Tibial artery (tissue), 4 donors: ENCODE measurements around the gene ZNF837.
"Not testable (repeated sequence)": the region's sequence is repeated elsewhere in the genome, so short reads cannot be mapped to it uniquely, and the experiment has no call there.

Experiments
- DNase-seq, 2 donors: peaks; one replicate each; pipeline ENCODE4 v3.0.0-alpha.2; 2019
- H3K27ac ChIP-seq, 2 donors: fragments of 200-600 bp; sonication (generic) in 1 of 2; 1 replicate in 1 of 2; 2 replicates in 1 of 2; pipeline ENCODE4 v1.5.1; 2018 to 2019; ENCODE audit warnings: mild to moderate bottlenecking in 1 of 2
- H3K27me3 ChIP-seq, 2 donors: fragments of 200-600 bp; sonication (generic) in 1 of 2; one replicate each; pipeline versions ENCODE4 v1.5.1 to v1.6.0; 2016 to 2019
- H3K36me3 ChIP-seq, 3 donors: fragments of 200-600 bp; sonication (generic) in 2 of 3; one replicate each; pipeline ENCODE4 v1.5.1; 2016 to 2019; ENCODE audit warnings: mild to moderate bottlenecking in 2 of 3
- H3K4me1 ChIP-seq, 4 donors: fragments of 200-600 bp; sonication (generic) in 2 of 4; 1 replicate in 3 of 4; 2 replicates in 1 of 4; pipeline ENCODE4 v1.5.1; 2016 to 2019
- H3K4me3 ChIP-seq, 2 donors: fragments of 200-600 bp; sonication (generic) in 1 of 2; 1 replicate in 1 of 2; 2 replicates in 1 of 2; pipeline ENCODE4 v1.5.1; 2018 to 2019; ENCODE audit warnings: mild to moderate bottlenecking in 2 of 2
- H3K9me3 ChIP-seq, 3 donors: fragments of 200-600 bp; sonication (generic) in 1 of 3; one replicate each; pipeline ENCODE4 v1.5.1; 2016 to 2019
- CTCF ChIP-seq, 2 experiments: fragments of 200-600 bp in 1 of 2; fragments of 450-650 bp in 1 of 2; IDR thresholded peaks; one replicate each; pipeline ENCODE4 v1.5.1; 2017 to 2019; ENCODE audit warnings: antibody characterized with exemption in 2 of 2, mild to moderate bottlenecking in 1 of 2, moderate library complexity in 1 of 2
- intact Hi-C: fragments of 100-400 bp; cut with DNase I; formaldehyde crosslinking; loops from one replicate; pipeline ENCODE4 v1.15.0; 2023; ENCODE audit warnings: low total_unique reads

ZNF837 gene

GRCh38 chr19:58409010-58409790 lies 28.4 kb upstream of the ZNF837 start:
- peak in 1 of 2 donors; percentile 62 for DNase-seq
- peak overlapping the region; percentile 86 to 92 for H3K27ac ChIP-seq
- peaks cover 0 to 22% (median 18%) of the 10 kb centered on the region in 4 donors for H3K4me1 ChIP-seq
- no peaks in the 10 kb centered on the region for H3K9me3 ChIP-seq
- H3K27me3 ChIP-seq = no peaks in the 10 kb centered on the region
- H3K36me3 ChIP-seq = peaks cover 0 to 6% (median 4%) of the 10 kb centered on the region in 3 donors
- peak overlapping the region; percentile 76 to 99 for H3K4me3 ChIP-seq
- intact Hi-C loops = no loop called here
- no peak for TF ChIP-seq CTCF (IDR thresholded peaks at IDR 0.05)

DNA sequence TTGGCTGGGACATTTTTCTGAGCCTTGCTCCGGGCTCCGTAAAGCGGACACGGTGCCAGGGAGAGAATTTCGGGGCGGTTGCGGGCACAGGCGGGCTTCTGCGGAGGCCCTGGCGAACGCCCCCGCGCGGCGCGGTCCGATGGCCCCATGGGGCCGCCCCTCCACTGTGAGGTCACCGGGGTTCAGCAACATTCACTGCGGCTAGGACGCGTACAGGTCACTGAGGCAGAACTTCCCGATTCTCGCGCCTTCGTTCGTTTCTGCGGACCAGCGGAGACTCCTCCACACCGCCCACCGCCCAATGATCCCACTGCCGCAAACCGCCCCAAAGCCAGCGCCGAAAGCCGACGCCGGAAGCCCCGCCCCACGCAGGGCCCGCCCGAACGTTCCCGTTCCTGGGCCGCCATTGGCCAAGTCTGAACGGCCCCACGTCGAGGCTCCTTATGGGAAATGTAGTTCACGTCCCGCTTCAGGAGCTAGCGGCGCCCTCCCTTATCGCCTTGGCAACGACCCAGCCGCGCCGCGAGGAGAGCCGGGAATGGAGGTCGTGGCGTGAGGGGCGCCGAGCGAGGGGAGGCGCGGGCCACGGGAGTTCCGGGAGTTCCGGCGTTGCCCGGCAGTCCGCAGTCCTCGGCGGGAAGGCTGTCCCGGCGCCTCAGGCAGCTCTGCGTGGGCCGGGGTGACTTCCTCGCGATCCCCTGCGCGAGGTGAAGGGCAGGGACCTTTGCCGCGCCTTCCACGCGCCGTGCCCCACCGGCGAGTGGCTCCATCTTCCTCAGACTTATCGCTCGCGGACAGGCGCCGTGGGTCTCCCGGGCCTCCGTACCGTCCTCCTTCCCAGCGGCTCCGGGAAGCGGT lies 27.6 kb upstream of the ZNF837 start, which contains the start of gene ZNF584:
Gene ZNF584, plus strand, starts transcription at position 498 of the 858 bp plus-strand sequence. CDS start 499 bp downstream, outside the sequence.
- TF ChIP-seq CTCF (IDR thresholded peaks at IDR 0.05) = no peak
- Histone ChIP-seq H3K36me3 (peaks cover 0 to 6% (median 2%) of the 10 kb centered on the region in 3 donors), H3K4me3 (peak within 1 kb of the TSS; percentile 76 to 99), H3K9me3 (no peaks in the 10 kb centered on the region), H3K27me3 (no peaks in the 10 kb centered on the region), H3K4me1 (peaks cover 0 to 22% (median 18%) of the 10 kb centered on the region in 4 donors), H3K27ac (peak within 1 kb of the TSS; percentile 86 to 92)
- intact Hi-C loops = no loop called here
- DNase-seq = peak; percentile 94 to 96

GRCh38 chr19:58407658-58408151 lies 26.9 kb upstream of the ZNF837 start:
- intact Hi-C loops = no loop called here

DNA sequence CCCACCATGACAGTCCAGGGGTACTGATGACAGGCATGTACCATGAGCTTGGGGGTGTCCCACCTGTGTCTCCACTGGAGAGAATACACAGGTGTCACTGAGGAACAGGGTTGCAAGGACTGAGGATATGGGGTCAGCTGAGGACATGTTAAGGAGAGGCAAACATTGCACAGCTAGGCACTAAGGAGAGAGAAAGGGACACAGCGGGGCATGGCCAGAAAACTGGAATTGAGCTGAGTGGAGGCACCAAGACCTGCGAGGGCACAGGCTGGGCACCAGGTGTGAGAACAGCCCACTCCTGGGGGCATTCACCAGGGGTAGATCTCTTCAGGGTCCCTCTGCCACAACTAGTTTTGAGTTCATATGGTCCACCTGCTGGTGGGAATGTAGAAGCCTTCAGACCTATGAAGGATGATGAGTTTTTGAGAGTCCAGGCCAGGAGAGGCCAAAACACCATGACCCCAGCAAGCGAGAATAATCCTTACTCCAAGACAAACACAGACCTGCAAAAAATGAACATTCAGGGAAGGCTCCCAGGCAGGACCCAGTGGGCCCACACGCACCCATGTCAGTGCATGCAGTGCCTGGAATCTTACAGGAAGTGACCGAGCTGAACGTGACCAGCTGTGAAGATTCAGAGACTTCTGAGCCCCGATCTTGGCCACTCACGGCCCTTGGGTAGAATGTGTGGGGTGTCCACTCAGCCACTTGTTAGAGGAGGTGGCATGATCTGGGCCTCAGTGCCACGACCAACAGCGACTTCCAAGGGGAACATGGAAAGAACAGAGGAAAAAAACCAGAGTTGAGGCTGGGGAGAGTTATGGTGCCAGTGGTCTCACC lies 26.2 kb upstream of the ZNF837 start:
- no peak for TF ChIP-seq CTCF (IDR thresholded peaks at IDR 0.05)
- H3K27ac ChIP-seq = peak overlapping the region in 1 of 2 donors; percentile 86
- peaks cover 0 to 6% (median 0%) of the 10 kb centered on the region in 3 donors for H3K36me3 ChIP-seq
- no peak for DNase-seq
- peaks cover 0 to 24% (median 20%) of the 10 kb centered on the region in 4 donors for H3K4me1 ChIP-seq
- peak overlapping the region; percentile 76 to 99 for H3K4me3 ChIP-seq
- no peaks in the 10 kb centered on the region for H3K9me3 ChIP-seq
- intact Hi-C loops = no loop called here
- no peaks in the 10 kb centered on the region for H3K27me3 ChIP-seq

More at GRCh38 chr19:58407658-58408151, 26.9 kb upstream of the ZNF837 start:
- TF ChIP-seq CTCF (IDR thresholded peaks at IDR 0.05) = no peak
- peak in 1 of 2 donors; percentile 62 for DNase-seq
- H3K27me3 ChIP-seq = no peaks in the 10 kb centered on the region
- H3K4me3 ChIP-seq = peak overlapping the region; percentile 76 to 99
- H3K9me3 ChIP-seq = no peaks in the 10 kb centered on the region
- peaks cover 0 to 6% (median 0%) of the 10 kb centered on the region in 3 donors for H3K36me3 ChIP-seq
- peaks cover 0 to 22% (median 18%) of the 10 kb centered on the region in 4 donors for H3K4me1 ChIP-seq
- peak overlapping the region; percentile 86 to 92 for H3K27ac ChIP-seq

- DNase-seq, H3K27me3 ChIP-seq, H3K36me3 ChIP-seq, intact Hi-C loops, H3K9me3 ChIP-seq, H3K4me3 ChIP-seq, H3K27ac ChIP-seq: not testable (repeated sequence)
- peaks cover 0 to 30% (median 25%) of the 10 kb centered on the region in 4 donors for H3K4me1 ChIP-seq
These were observed 23.2 kb upstream of the ZNF837 start for GRCh38 chr19:58403920-58404478.
